ENCODE results near the gene MAP2K5. TPM values are rescaled to one million over a fixed set of nuclear protein-coding genes. Genes with fewer than 3 reads are reported as not detected.

The MAP2K5 gene
- total and polyA plus RNA-seq, 9 of the 15 experiments (the other 6 are each of a cell fraction or from before 2014, with no cell fraction given), result 0.41 to 16.5 (median 7.5) TPM

- TF ChIP-seq, protein P1, sequence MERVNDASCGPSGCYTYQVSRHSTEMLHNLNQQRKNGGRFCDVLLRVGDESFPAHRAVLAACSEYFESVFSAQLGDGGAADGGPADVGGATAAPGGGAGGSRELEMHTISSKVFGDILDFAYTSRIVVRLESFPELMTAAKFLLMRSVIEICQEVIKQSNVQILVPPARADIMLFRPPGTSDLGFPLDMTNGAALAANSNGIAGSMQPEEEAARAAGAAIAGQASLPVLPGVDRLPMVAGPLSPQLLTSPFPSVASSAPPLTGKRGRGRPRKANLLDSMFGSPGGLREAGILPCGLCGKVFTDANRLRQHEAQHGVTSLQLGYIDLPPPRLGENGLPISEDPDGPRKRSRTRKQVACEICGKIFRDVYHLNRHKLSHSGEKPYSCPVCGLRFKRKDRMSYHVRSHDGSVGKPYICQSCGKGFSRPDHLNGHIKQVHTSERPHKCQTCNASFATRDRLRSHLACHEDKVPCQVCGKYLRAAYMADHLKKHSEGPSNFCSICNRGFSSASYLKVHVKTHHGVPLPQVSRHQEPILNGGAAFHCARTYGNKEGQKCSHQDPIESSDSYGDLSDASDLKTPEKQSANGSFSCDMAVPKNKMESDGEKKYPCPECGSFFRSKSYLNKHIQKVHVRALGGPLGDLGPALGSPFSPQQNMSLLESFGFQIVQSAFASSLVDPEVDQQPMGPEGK (CRISPR knock-in tag; IDR thresholded peaks at IDR 0.05; ENCODE audit: borderline replicate concordance), result no peak
- TF ChIP-seq RBM25 (IDR thresholded peaks at IDR 0.05; ENCODE audit: low read depth, low read length, severe bottlenecking), result no peak
- TF ChIP-seq ZNF3 (CRISPR knock-in tag; IDR thresholded peaks at IDR 0.05), result no peak
These were observed 236.6 kb downstream of the MAP2K5 start (continued) for GRCh38 chr15:67778968-67779548.

DNA sequence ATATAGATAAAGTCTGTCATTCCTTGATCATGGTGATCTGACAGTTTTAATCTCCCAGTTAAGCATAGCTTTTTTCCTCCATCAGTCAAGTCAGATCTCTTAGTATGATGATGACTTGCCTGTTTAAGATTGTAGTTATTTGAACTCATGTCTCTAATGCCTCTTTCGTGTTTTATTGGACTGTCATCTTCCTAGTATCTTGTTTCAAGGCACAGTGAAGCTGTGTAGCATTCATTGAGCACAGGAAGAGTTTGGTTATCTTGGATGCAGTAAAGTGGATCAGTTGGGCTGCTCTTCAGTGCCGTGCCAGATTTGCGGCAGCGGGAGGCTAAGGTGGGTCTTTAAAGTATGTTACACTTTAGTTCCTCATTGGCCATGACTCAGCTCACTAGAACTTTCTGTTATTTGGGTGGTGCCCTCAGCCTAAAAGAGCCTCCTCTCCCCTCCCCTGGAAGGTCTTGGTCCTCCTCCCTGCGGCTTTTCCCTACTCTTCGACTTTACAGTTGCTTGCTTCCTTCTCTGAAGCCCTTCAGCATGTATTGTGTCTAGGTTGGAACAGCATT, 237.1 kb downstream of the MAP2K5 start:
- DNase-seq (ENCODE audit: extremely low read depth in 1 of 4, low spot score in 3 of 4) (peak; percentile 37 to 44 (median 44)), ATAC-seq (peak; percentile 90), FAIRE-seq (peak; percentile 74)
- Histone ChIP-seq H3K9me3 (replicated peaks; ENCODE audit: control insufficient read depth, insufficient read depth, low read depth, low read length) (no peaks in the 10 kb centered on the region), H4K20me1 (replicated peaks; ENCODE audit: control insufficient read depth, insufficient read depth, low read length) (no peaks in the 10 kb centered on the region), H2AFZ (ENCODE audit: low read depth, low read length) (no peak overlapping the region), H3K9ac (ENCODE audit: insufficient read depth in 1 of 2, low read depth in 2 of 2, low read length in 2 of 2) (no peak overlapping the region), H3K36me3 (ENCODE audit: control insufficient read depth, insufficient read depth, low read length) (no peaks in the 10 kb centered on the region), H3K27ac (ENCODE audit: extremely low read depth, low read depth, low read length) (peak overlapping the region; percentile 5; the same call in 1 of the 3 replicates), H3K9me1 (ENCODE audit: control insufficient read depth, insufficient read depth, low read length) (no peaks in the 10 kb centered on the region), H3K4me3 (no peak overlapping the region), H3K79me2 (ENCODE audit: control insufficient read depth, insufficient read depth, low read length) (no peaks in the 10 kb centered on the region), H3K4me2 (ENCODE audit: insufficient read depth, low read length) (peak overlapping the region; percentile 34; the same call in 1 of the 2 replicates), H3K27me3 (ENCODE audit: control insufficient read depth in 2 of 2, insufficient read depth in 2 of 2, low read length in 2 of 2) (no peaks in the 10 kb centered on the region), H3K4me1 (replicated peaks in 1 of 2; ENCODE audit: control insufficient read depth in 2 of 2, insufficient read depth in 2 of 2, low read length in 2 of 2) (peaks cover 0 to 18% of the 10 kb centered on the region in 2 experiments; a peak in 3 of 5 replicates)
- ChIA-PET POLR2A (interaction anchor here (0.6 to 1.6 kb wide), 3 partner anchors 13 to 695 kb away, joined by 3 to 5 read pairs (median 4); no protein-coding TSS in a partner anchor), CTCF (ENCODE audit: low intra/inter-chr PET ratio) (interaction anchor here (0.5 kb wide), 1 partner anchor 1443 kb away, joined by 3 read pairs; no protein-coding TSS in a partner anchor)
- in situ Hi-C loops (cut with MboI) (no loop called here), intact Hi-C loops (cut with micrococcal nuclease) (no loop called here)
- BruUV-seq (replicated peaks), result no TSS peak
- whole genome bisulfite sequencing (ENCODE audit: insufficient coverage, low coverage, missing lambda C conversion rate), result 12% methylated on average over 6 of the region's 6 CpGs
- TF ChIP-seq ZNF395 (CRISPR knock-in tag; IDR thresholded peaks at IDR 0.05) (no peak), GATA2 (CRISPR knock-in tag; IDR thresholded peaks at IDR 0.05) (0 out of 2 replicates have a peak, but pooled peaks have one; percentile 29), CREB3 (tag; conservative IDR thresholded peaks at IDR 0.05; ENCODE audit: low read depth) (no peak), KLF1 (tag; IDR thresholded peaks at IDR 0.05) (no peak), SMARCA4 (IDR thresholded peaks at IDR 0.05) (peak; percentile 57; the same call in 1 of the 2 replicates), NFRKB (IDR thresholded peaks at IDR 0.05; ENCODE audit: low read depth) (no peak), DPF2 (IDR thresholded peaks at IDR 0.05) (peak; percentile 41; the same call in 1 of the 2 replicates), SRF (CRISPR knock-in tag; IDR thresholded peaks at IDR 0.05) (peak in 1 of 2 experiments; percentile 64; a peak in 1 of 4 replicates), SRSF7 (optimal IDR thresholded peaks at IDR 0.05; ENCODE audit: low read depth, low read length) (no peak), CBX3 (IDR thresholded peaks at IDR 0.05; ENCODE audit: borderline replicate concordance in 1 of 2, low read length in 2 of 2) (no peak), SOX6 (IDR thresholded peaks at IDR 0.05) (peak; percentile 38; the same call in 1 of the 2 replicates), RCOR1 (IDR thresholded peaks at IDR 0.05; ENCODE audit: borderline replicate concordance in 1 of 2, low read depth in 2 of 2, low read length in 2 of 2) (peak in 1 of 2 experiments; percentile 93; a peak in 2 of 4 replicates), HMG20A (CRISPR knock-in tag; conservative IDR thresholded peaks at IDR 0.05) (no peak)
